SU-DHL-6 (cell line): ENCODE results near the gene DLL4.

Source experiments
- CTCF ChIP-seq: fragments of 200-600 bp; sonication (generic); IDR thresholded peaks from one replicate; pipeline ENCODE4 v1.5.1; 2017; ENCODE audit warnings: antibody characterized with exemption, mild to moderate bottlenecking, low read length, moderate library complexity; ENCODE audit not compliant: insufficient read depth, poor library complexity, severe bottlenecking
- EZH2phosphoT487 ChIP-seq: fragments of 200-600 bp; sonication (generic), shearing (Covaris generic); conservative IDR thresholded peaks from 2 replicates; pipeline ENCODE4 v1.6.1; 2018; ENCODE audit warnings: mild to moderate bottlenecking, antibody characterized with exemption, low read length, moderate library complexity, mixed read lengths

DNA sequence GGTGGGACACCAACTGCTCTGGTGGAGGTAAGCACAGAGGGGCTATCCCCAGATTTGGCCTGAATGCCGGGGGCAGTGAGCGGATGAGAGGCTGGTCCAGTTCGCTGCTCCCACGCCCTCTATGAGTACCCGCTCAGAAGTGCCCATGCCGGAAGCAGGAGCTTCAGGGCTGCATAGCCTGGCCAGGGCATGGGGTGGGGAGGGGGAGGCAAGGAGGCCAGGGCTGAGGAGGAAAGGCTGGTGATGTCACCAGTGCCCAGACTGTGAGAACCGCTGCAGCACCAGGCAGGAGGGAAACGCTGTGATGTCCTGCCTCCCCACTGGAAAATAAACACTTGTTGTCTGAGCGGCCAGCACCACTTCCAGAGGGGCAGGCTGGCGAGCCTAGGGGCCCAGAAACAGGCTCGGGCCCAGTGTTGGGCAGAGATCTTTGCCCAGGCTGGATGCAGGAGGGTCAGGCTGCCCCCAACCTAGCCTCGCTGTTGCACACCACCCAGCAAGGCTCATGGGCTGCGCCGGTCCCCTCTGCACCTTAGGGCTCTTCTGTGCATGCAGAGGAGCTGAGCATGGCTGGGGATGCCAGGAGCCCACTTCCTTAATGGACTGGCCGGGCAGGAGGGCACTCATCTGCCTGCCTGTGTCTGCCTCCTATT is 10.9 kb upstream of the DLL4 start:
- TF ChIP-seq CTCF (no peak), EZH2phosphoT487 (no peak)
